GM12878 (cell line): ENCODE results near the gene TMSB10. TPM values are rescaled to one million over a fixed set of nuclear protein-coding genes. Genes with fewer than 3 reads are reported as not detected.

Source experiments
- ATAC-seq: fragments of 200-7000 bp; cut with Tn5 transposase; 3 replicates; pipeline ENCODE4 v1.9.1; 2020; ENCODE audit warnings: mild to moderate bottlenecking, moderate library complexity
- BruUV-seq: library from RNA; stranded (reverse); fragments of 400-500 nt; replicated peaks from 2 replicates; lab custom pipeline; 2021; lab: Mats Ljungman, UMichigan
- CTCF ChIA-PET: fragments of 300-600 bp; sonication (Branson Sonifier 250); formaldehyde crosslinking; extraction: SDS; loops from one replicate; lab custom pipeline; 2021; ENCODE audit warnings: inconsistent platforms; lab: Yijun Ruan, JAX
- POLR2A ChIA-PET: fragments of 350-600 bp; formaldehyde crosslinking; extraction: SDS; loops from one replicate; lab custom pipeline; 2021; ENCODE audit warnings: inconsistent platforms; lab: Charles Lee
- RAD21 ChIA-PET: fragments of 300-600 bp; sonication (Branson Sonifier 250); formaldehyde crosslinking; loops from one replicate; lab custom pipeline; 2023; ENCODE audit warnings: antibody characterized with exemption; ENCODE audit not compliant: unreplicated experiment; lab: Charles Lee
- SMC1A ChIA-PET: fragments of 300-600 bp; sonication (Branson Sonifier 250); formaldehyde crosslinking; loops from one replicate; lab custom pipeline; 2023; ENCODE audit not compliant: unreplicated experiment, uncharacterized antibody; lab: Charles Lee
- DNase-seq: peaks from one replicate; pipeline ENCODE4 v3.0.0-alpha.2; 2011; ENCODE audit warnings: low read depth, low spot score
- FAIRE-seq: peaks from 3 replicates; lab custom pipeline; 2011; peaks lifted over from hg19 to GRCh38; lab: Jason Lieb, UNC
- H2AFZ ChIP-seq: 2 replicates; pipeline ENCODE4 v1.6.0; 2011; ENCODE audit warnings: low read depth, low read length, control low read depth; ENCODE audit not compliant: control insufficient read depth
- H3K27ac ChIP-seq: 2 replicates; pipeline ENCODE4 v1.5.1; 2011; ENCODE audit warnings: control low read depth; ENCODE audit not compliant: control insufficient read depth, insufficient read depth
- H3K27me3 ChIP-seq, 2 experiments: replicated peaks in 1 of 2; 2 replicates each; pipeline versions ENCODE4 v1.6.0 to v1.6.1; 2011; ENCODE audit warnings: low read length in 1 of 2; ENCODE audit not compliant: control insufficient read depth in 2 of 2, insufficient read depth in 2 of 2
- H3K36me3 ChIP-seq, 2 experiments: 2 replicates each; pipeline ENCODE4 v1.5.1; 2011; ENCODE audit warnings: low read length in 1 of 2; ENCODE audit not compliant: control insufficient read depth in 2 of 2, insufficient read depth in 2 of 2
- H3K4me1 ChIP-seq: 2 replicates; pipeline ENCODE4 v1.6.1; 2011; ENCODE audit warnings: mild to moderate bottlenecking, low read length, moderate library complexity, mixed read lengths; ENCODE audit not compliant: control insufficient read depth, insufficient read depth
- H3K4me2 ChIP-seq: 2 replicates; pipeline ENCODE4 v1.6.0; 2011; ENCODE audit warnings: control low read depth; ENCODE audit not compliant: control insufficient read depth, insufficient read depth
- H3K4me3 ChIP-seq: fragments of 200-600 bp; sonication (generic); 2 replicates; pipeline ENCODE4 v1.5.1; 2016
- H3K79me2 ChIP-seq: 2 replicates; pipeline ENCODE4 v1.6.0; 2011; ENCODE audit warnings: low read length; ENCODE audit not compliant: control insufficient read depth, insufficient read depth
- H3K9ac ChIP-seq: 2 replicates; pipeline ENCODE4 v1.8.0; 2011; ENCODE audit warnings: low read length, control low read depth, mixed read lengths; ENCODE audit not compliant: control insufficient read depth, insufficient read depth
- H3K9me3 ChIP-seq: replicated peaks from 3 replicates; pipeline ENCODE4 v1.5.1; 2011; ENCODE audit warnings: mild to moderate bottlenecking, low read length; ENCODE audit not compliant: control insufficient read depth, insufficient read depth
- H4K20me1 ChIP-seq: 2 replicates; pipeline ENCODE4 v1.6.0; 2011; ENCODE audit not compliant: control insufficient read depth, insufficient read depth
- CTCF ChIP-seq, 3 experiments: IDR thresholded peaks in 2 of 3; conservative IDR thresholded peaks in 1 of 3; 2 replicates each; pipeline ENCODE4 v1.5.1; 2011; ENCODE audit warnings: low read depth in 3 of 3, low read length in 3 of 3, mild to moderate bottlenecking in 3 of 3, control low read depth in 2 of 3, moderate library complexity in 2 of 3, inconsistent platforms in 1 of 3, mixed read lengths in 1 of 3; ENCODE audit not compliant: control insufficient read depth in 2 of 3, insufficient read depth in 1 of 3; ENCODE audit errors: extremely low read depth in 1 of 3
- HDGF ChIP-seq: fragments of 450-650 bp; IDR thresholded peaks from 2 replicates; pipeline ENCODE4 v1.6.1; 2016; ENCODE audit warnings: antibody characterized with exemption
- MTA2 ChIP-seq: fragments of 450-650 bp; IDR thresholded peaks from 2 replicates; pipeline ENCODE4 v1.6.1; 2016; ENCODE audit warnings: low read depth, mild to moderate bottlenecking, moderate library complexity
- POLR2AphosphoS5 ChIP-seq: IDR thresholded peaks from 2 replicates; pipeline ENCODE4 v1.6.1; 2011; ENCODE audit warnings: mild to moderate bottlenecking, low read length, inconsistent platforms
- TCF7 ChIP-seq: IDR thresholded peaks from 2 replicates; pipeline ENCODE4 v1.6.1; 2014; ENCODE audit warnings: antibody characterized with exemption, borderline replicate concordance
- WGBS: methylation state at CpG from one replicate; pipeline ENCODE4 v1.1.6; 2016; ENCODE audit warnings: low lambda C conversion rate; ENCODE audit not compliant: insufficient replicate concordance, insufficient coverage; ENCODE audit errors: missing lambda C conversion rate; 5-methylcytosine and 5-hydroxymethylcytosine counted together
- in situ Hi-C: fragments of 300-500 bp; cut with MboI; formaldehyde crosslinking; loops from 9 replicates; pipeline ENCODE4 v1.14.3; 2018; ENCODE audit warnings: mixed read lengths
- intact Hi-C: fragments of 100-400 bp; cut with micrococcal nuclease; formaldehyde crosslinking; loops from one replicate; pipeline ENCODE4 v1.14.2; 2022; ENCODE audit not compliant: unreplicated experiment
- polyA plus RNA-seq, 11 experiments: library from polyadenylated mRNA; depleted of rRNA in 4 of 11; unstranded in 6 of 11; stranded (reverse) in 5 of 11; fragments of >200 nt; fragmentation: Nextera tagmentation in 4 of 11; fragmentation: Illumina TruSeq in 1 of 11; extraction: Ambion mirVana in 4 of 11; extraction: Trizol in 1 of 11; gene quantifications; 1 replicate in 1 of 11; 2 replicates in 10 of 11; pipeline versions ENCODE4 v1.2.1 to v1.2.3, GENCODE V29; 2011 to 2016; ENCODE audit warnings: inconsistent platforms in 2 of 11, missing spikeins in 2 of 11, low read depth in 1 of 11
- total RNA-seq, 4 experiments: library from RNA; depleted of rRNA in 3 of 4; stranded (reverse); fragments of >200 nt in 3 of 4; fragmentation: Illumina TruSeq in 1 of 4; extraction: Trizol in 1 of 4; gene quantifications; 2 replicates each; pipeline versions ENCODE4 v1.2.1 to v1.2.3, GENCODE V29; 2013 to 2021

TMSB10 gene
- total and polyA plus RNA-seq, 10 of the 15 experiments (the other 5 are each of a cell fraction or from before 2014, with no cell fraction given) = 1,406 to 4,860 (median 3,381) TPM

GRCh38 chr2:84896567-84896966, 8.9 kb upstream of the TMSB10 start:
- Histone ChIP-seq H2AFZ (no peak overlapping the region), H3K36me3 (no peaks in the 10 kb centered on the region), H3K4me3 (no peak overlapping the region), H3K9ac (no peak overlapping the region), H3K4me1 (peaks cover 38% of the 10 kb centered on the region), H3K79me2 (no peaks in the 10 kb centered on the region), H4K20me1 (no peaks in the 10 kb centered on the region), H3K9me3 (no peaks in the 10 kb centered on the region; the same call in 2 of the 3 replicates), H3K27me3 (no peaks in the 10 kb centered on the region), H3K4me2 (no peak overlapping the region), H3K27ac (no peak overlapping the region; the same call in 1 of the 2 replicates)
- ChIA-PET RAD21 (interaction anchor here (1.2 to 4.5 kb wide), 3 partner anchors 8 to 15 kb away, joined by 4 to 44 read pairs (median 14); no protein-coding TSS in a partner anchor), SMC1A (interaction anchor here (0.8 to 1.2 kb wide), 2 partner anchors 10 to 28 kb away, joined by 3 read pairs; no protein-coding TSS in a partner anchor), POLR2A (no interaction called here), CTCF (interaction anchor here (1.2 kb wide), 1 partner anchor 10 kb away, joined by 3 read pairs; no protein-coding TSS in a partner anchor)
- BruUV-seq = no TSS peak
- ATAC-seq = no peak
- FAIRE-seq = no peak
- no peak for DNase-seq
- WGBS = 95% methylated on average over 2 of the region's 2 CpGs
- intact Hi-C loops (no loop called here), in situ Hi-C loops (no loop called here)
- TF ChIP-seq POLR2AphosphoS5 = no peak
- TF ChIP-seq CTCF (IDR thresholded peaks at IDR 0.05 in 2 of 3, conservative IDR thresholded peaks at IDR 0.05 in 1 of 3; ENCODE audit: control insufficient read depth in 2 of 3, extremely low read depth in 1 of 3, insufficient read depth in 1 of 3, low read depth in 3 of 3, low read length in 3 of 3) = no peak
- no peak for TF ChIP-seq HDGF
- TF ChIP-seq MTA2 = no peak
- no peak for TF ChIP-seq TCF7
